SK-N-SH (cell line): ENCODE data around the gene PDYN. TPM values are rescaled to one million over a fixed set of nuclear protein-coding genes. Genes with fewer than 3 reads are reported as not detected.

Experiments
- CTCF ChIA-PET: fragments of 300-600, 350-600 bp; formaldehyde crosslinking; extraction: SDS; loops from one replicate; lab custom pipeline; 2021; lab: Yijun Ruan, JAX
- POLR2A ChIA-PET: fragments of 350-600 bp; sonication (Branson Sonifier 250); formaldehyde crosslinking; extraction: SDS; loops from one replicate; lab custom pipeline; 2020; ENCODE audit warnings: antibody characterized with exemption, inconsistent platforms; lab: Yijun Ruan, JAX
- DNase-seq: peaks from one replicate; pipeline ENCODE4 v3.0.0; 2012
- H2AFZ ChIP-seq: fragments of 200-600 bp; sonication (generic); 2 replicates; pipeline ENCODE4 v1.8.1; 2016; ENCODE audit warnings: antibody characterized with exemption, mild to moderate bottlenecking, low read depth
- H3F3A ChIP-seq: fragments of 200-600 bp; sonication (generic); replicated peaks from 2 replicates; pipeline ENCODE3; 2016; ENCODE audit warnings: antibody characterized with exemption, mild to moderate bottlenecking; ENCODE audit not compliant: insufficient read depth
- H3K27ac ChIP-seq, 2 experiments: fragments of 200-500 bp in 1 of 2; fragments of 200-600 bp in 1 of 2; sonication (Bioruptor generic) in 1 of 2; sonication (generic), shearing (Covaris generic) in 1 of 2; 2 replicates each; pipeline versions ENCODE4 v1.5.1 to v1.6.1; 2014 to 2016; ENCODE audit warnings: low read depth in 2 of 2, inconsistent platforms in 1 of 2, low read length in 1 of 2, mild to moderate bottlenecking in 1 of 2, mixed read lengths in 1 of 2
- H3K27me3 ChIP-seq: fragments of 200-600 bp; sonication (generic), shearing (Covaris generic); 2 replicates; pipeline ENCODE4 v1.6.1; 2016; ENCODE audit warnings: mixed run types; ENCODE audit not compliant: insufficient read depth
- H3K36me3 ChIP-seq, 2 experiments: fragments of 200-500 bp in 1 of 2; fragments of 200-600 bp in 1 of 2; sonication (Bioruptor generic) in 1 of 2; sonication (generic) in 1 of 2; replicated peaks in 1 of 2; 2 replicates each; pipeline versions ENCODE3 to v1.5.1; 2014 to 2016; ENCODE audit warnings: low read length in 1 of 2, mild to moderate bottlenecking in 1 of 2; ENCODE audit not compliant: insufficient read depth in 2 of 2, control insufficient read depth in 1 of 2
- H3K4me1 ChIP-seq, 2 experiments: fragments of 200-500 bp in 1 of 2; fragments of 200-600 bp in 1 of 2; sonication (Bioruptor generic) in 1 of 2; sonication (generic), shearing (Covaris generic) in 1 of 2; 2 replicates each; pipeline versions ENCODE4 v1.5.1 to v1.6.1; 2014 to 2016; ENCODE audit warnings: low read depth in 1 of 2, low read length in 1 of 2, mixed run types in 1 of 2; ENCODE audit not compliant: insufficient read depth in 2 of 2, control insufficient read depth in 1 of 2
- H3K4me2 ChIP-seq: fragments of 200-600 bp; sonication (generic), shearing (Covaris generic); 2 replicates; pipeline ENCODE4 v1.6.1; 2017; ENCODE audit warnings: mixed run types
- H3K4me3 ChIP-seq, 2 experiments: fragments of 200-500 bp in 1 of 2; fragments of 200-600 bp in 1 of 2; sonication (Bioruptor generic) in 1 of 2; sonication (generic), shearing (Covaris generic) in 1 of 2; 2 replicates each; pipeline versions ENCODE4 v1.5.1 to v1.8.1; 2014 to 2016; ENCODE audit warnings: low read depth in 2 of 2, inconsistent platforms in 1 of 2, low read length in 1 of 2, mild to moderate bottlenecking in 1 of 2, mixed read lengths in 1 of 2, moderate library complexity in 1 of 2
- H3K79me2 ChIP-seq: fragments of 200-600 bp; sonication (generic); 2 replicates; pipeline ENCODE4 v1.8.1; 2017; ENCODE audit warnings: mild to moderate bottlenecking; ENCODE audit not compliant: insufficient read depth
- H3K9ac ChIP-seq: fragments of 200-600 bp; sonication (generic); 2 replicates; pipeline ENCODE4 v1.6.1; 2017; ENCODE audit warnings: mixed run types
- H3K9me2 ChIP-seq: fragments of 200-600 bp; sonication (generic); 2 replicates; pipeline ENCODE4 v1.6.1; 2017; ENCODE audit warnings: mixed run types
- H3K9me3 ChIP-seq: fragments of 200-600 bp; sonication (generic); 2 replicates; pipeline ENCODE4 v1.6.1; 2017; ENCODE audit warnings: mixed run types, mild to moderate bottlenecking, moderate library complexity
- H4K20me1 ChIP-seq: fragments of 200-600 bp; sonication (generic); 2 replicates; pipeline ENCODE4 v1.6.1; 2017; ENCODE audit warnings: mild to moderate bottlenecking, mixed run types; ENCODE audit not compliant: insufficient read depth
- CHD2 ChIP-seq: fragments of 150-350 bp; IDR thresholded peaks from 2 replicates; pipeline ENCODE4 v1.6.1; 2018; ENCODE audit warnings: low read length; ENCODE audit not compliant: partially characterized antibody
- ELF1 ChIP-seq: IDR thresholded peaks from 2 replicates; pipeline ENCODE4 v1.4.0; 2012
- EZH2phosphoT487 ChIP-seq: fragments of 200-600 bp; sonication (generic); IDR thresholded peaks from 2 replicates; pipeline ENCODE4 v1.6.1; 2017; ENCODE audit warnings: low read depth, mixed run types, mild to moderate bottlenecking, antibody characterized with exemption, moderate library complexity, borderline replicate concordance
- FOXJ3 ChIP-seq: sonication (generic); formaldehyde crosslinking; IDR thresholded peaks from 2 replicates; pipeline ENCODE4 v1.5.1; 2020; ENCODE audit warnings: mild to moderate bottlenecking, missing genetic modification reagents
- FOXM1 ChIP-seq: IDR thresholded peaks from 2 replicates; pipeline ENCODE4 v1.4.0; 2012; ENCODE audit warnings: low read depth, mild to moderate bottlenecking
- GABPA ChIP-seq: IDR thresholded peaks from 2 replicates; pipeline ENCODE4 v1.4.0; 2012; ENCODE audit warnings: low read depth, mild to moderate bottlenecking
- IRF3 ChIP-seq: fragments of 150-350 bp; IDR thresholded peaks from 2 replicates; pipeline ENCODE4 v1.6.1; 2016; ENCODE audit warnings: mild to moderate bottlenecking, low read depth, low read length
- NFIC ChIP-seq: IDR thresholded peaks from 2 replicates; pipeline ENCODE4 v1.4.0; 2012; ENCODE audit warnings: borderline replicate concordance
- PBX3 ChIP-seq: IDR thresholded peaks from 2 replicates; pipeline ENCODE4; 2012
- POLR2AphosphoS5 ChIP-seq: IDR thresholded peaks from 2 replicates; pipeline ENCODE4 v1.6.1; 2012; ENCODE audit warnings: low read depth, low read length
- RAD21 ChIP-seq: IDR thresholded peaks from 2 replicates; pipeline ENCODE4 v1.6.1; 2012; ENCODE audit warnings: mild to moderate bottlenecking, low read length
- RFX5 ChIP-seq: IDR thresholded peaks from 2 replicates; pipeline ENCODE4 v1.6.1; 2012; ENCODE audit warnings: mild to moderate bottlenecking, improper control_type of control experiment, low read length
- RXRA ChIP-seq: IDR thresholded peaks from 2 replicates; pipeline ENCODE4 v1.4.0; 2012; ENCODE audit warnings: low read depth, mild to moderate bottlenecking, borderline replicate concordance
- SIN3A ChIP-seq: IDR thresholded peaks from 2 replicates; pipeline ENCODE4 v1.6.1; 2012; ENCODE audit warnings: low read depth, mild to moderate bottlenecking, low read length, moderate library complexity, borderline replicate concordance
- SMC3 ChIP-seq: IDR thresholded peaks from 2 replicates; pipeline ENCODE4 v1.6.1; 2012; ENCODE audit warnings: low read depth, low read length, improper control_type of control experiment
- TAF1 ChIP-seq: IDR thresholded peaks from 2 replicates; pipeline ENCODE4 v1.6.1; 2012; ENCODE audit warnings: low read depth, mild to moderate bottlenecking, low read length, moderate library complexity, borderline replicate concordance
- USF1 ChIP-seq: IDR thresholded peaks from 2 replicates; pipeline ENCODE4 v1.4.0; 2012; ENCODE audit warnings: low read depth, borderline replicate concordance
- WGBS: methylation state at CpG from one replicate; pipeline ENCODE4 v1.1.6; 2017; ENCODE audit warnings: low lambda C conversion rate; 5-methylcytosine and 5-hydroxymethylcytosine counted together
- polyA plus RNA-seq, 3 experiments: library from polyadenylated mRNA; depleted of rRNA; stranded (reverse); fragments of >200 nt; gene quantifications; 2 replicates each; pipeline ENCODE4 v1.2.3, GENCODE V29; 2012
- TF ChIP-seq, protein P1 (sequence below): fragments of 200-600 bp; sonication (generic); IDR thresholded peaks from 2 replicates; pipeline ENCODE4 v1.6.1; 2017; ENCODE audit warnings: antibody characterized with exemption, mild to moderate bottlenecking, moderate library complexity

The PDYN gene
- not detected in 2 replicates for polyA plus RNA-seq (2012; rRNA removed)
- polyA plus RNA-seq (2012; cell fraction: cytosol; rRNA removed): 0.01 TPM in 1 of 2 replicates, not detected in the other
- not detected in 2 replicates for polyA plus RNA-seq (2012; cell fraction: nucleus; rRNA removed)

DNA sequence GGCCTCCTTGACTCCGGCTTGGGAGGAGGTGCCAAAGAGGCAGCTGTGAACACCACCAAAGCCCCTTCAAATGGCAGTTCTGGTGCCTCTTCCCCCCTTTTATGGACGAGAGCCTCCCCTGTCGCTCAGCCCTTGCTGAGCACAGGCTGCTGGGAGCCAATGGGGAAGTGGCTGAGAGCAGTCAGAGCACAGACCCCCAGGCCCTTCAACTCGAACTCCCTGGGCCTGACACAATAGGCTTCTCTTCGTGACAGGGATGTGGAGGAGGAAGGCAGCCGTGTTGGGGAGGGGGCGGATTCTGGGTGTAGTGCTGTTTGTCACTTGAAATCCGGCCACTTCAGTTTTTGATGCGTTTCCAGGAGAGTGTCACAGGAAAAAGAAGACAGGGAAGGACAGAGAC, at the start of gene PDYN:
Gene PDYN, minus strand, starts transcription at position 73 of the 400 bp plus-strand sequence. CDS start 10,974 bp downstream, outside the sequence.
- TF ChIP-seq GABPA (no peak), USF1 (no peak), CHD2 (no peak), SMC3 (no peak), POLR2AphosphoS5 (no peak), TAF1 (no peak), IRF3 (no peak), PBX3 (no peak), FOXM1 (no peak), SIN3A (no peak), NFIC (no peak), ELF1 (no peak), FOXJ3 (CRISPR knock-in tag) (no peak), EZH2phosphoT487 (no peak), RFX5 (no peak), RXRA (no peak), RAD21 (no peak)
- TF ChIP-seq, protein P1, sequence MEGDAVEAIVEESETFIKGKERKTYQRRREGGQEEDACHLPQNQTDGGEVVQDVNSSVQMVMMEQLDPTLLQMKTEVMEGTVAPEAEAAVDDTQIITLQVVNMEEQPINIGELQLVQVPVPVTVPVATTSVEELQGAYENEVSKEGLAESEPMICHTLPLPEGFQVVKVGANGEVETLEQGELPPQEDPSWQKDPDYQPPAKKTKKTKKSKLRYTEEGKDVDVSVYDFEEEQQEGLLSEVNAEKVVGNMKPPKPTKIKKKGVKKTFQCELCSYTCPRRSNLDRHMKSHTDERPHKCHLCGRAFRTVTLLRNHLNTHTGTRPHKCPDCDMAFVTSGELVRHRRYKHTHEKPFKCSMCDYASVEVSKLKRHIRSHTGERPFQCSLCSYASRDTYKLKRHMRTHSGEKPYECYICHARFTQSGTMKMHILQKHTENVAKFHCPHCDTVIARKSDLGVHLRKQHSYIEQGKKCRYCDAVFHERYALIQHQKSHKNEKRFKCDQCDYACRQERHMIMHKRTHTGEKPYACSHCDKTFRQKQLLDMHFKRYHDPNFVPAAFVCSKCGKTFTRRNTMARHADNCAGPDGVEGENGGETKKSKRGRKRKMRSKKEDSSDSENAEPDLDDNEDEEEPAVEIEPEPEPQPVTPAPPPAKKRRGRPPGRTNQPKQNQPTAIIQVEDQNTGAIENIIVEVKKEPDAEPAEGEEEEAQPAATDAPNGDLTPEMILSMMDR: no peak
- H4K20me1 ChIP-seq: no peaks in the 10 kb centered on the region
- H3K27me3 ChIP-seq: peaks cover 67% of the 10 kb centered on the region
- no peaks in the 10 kb centered on the region for H3K36me3 ChIP-seq
- H3K4me2 ChIP-seq: no peak within 1 kb of the TSS
- 29% methylated on average over 8 of the region's 9 CpGs for WGBS
- no peak within 1 kb of the TSS for H3K9ac ChIP-seq
- DNase-seq: no peak
- H3K4me3 ChIP-seq: no peak within 1 kb of the TSS
- H2AFZ ChIP-seq: no peak within 1 kb of the TSS
- ChIA-PET POLR2A (no interaction called here), CTCF (interaction anchor here (0.6 to 2.0 kb wide), 5 partner anchors 8 to 370 kb away, joined by 3 to 6 read pairs (median 4); no protein-coding TSS in a partner anchor)
- no peaks in the 10 kb centered on the region for H3K4me1 ChIP-seq
- no peaks in the 10 kb centered on the region for H3K9me3 ChIP-seq
- no peaks in the 10 kb centered on the region for H3F3A ChIP-seq
- H3K79me2 ChIP-seq: no peaks in the 10 kb centered on the region
- H3K27ac ChIP-seq: no peak within 1 kb of the TSS
- H3K9me2 ChIP-seq: no peaks in the 10 kb centered on the region
